HL-60/S4 treated with phorbol 12-myristate 13-acetate at 8.2 ng/mL for 4 days and 3 days (cell line): ENCODE measurements around the gene C11orf86.

Source experiments
- in situ Hi-C: fragments of 300-500 bp; cut with MboI; formaldehyde crosslinking; loops from 2 replicates; pipeline ENCODE4 v1.15.0; 2022; ENCODE audit warnings: low sequenced_read_pairs

The C11orf86 gene

GRCh38 chr11:67022961-67023956, 48.2 kb downstream of the C11orf86 start, which contains the start of gene SYT12:
SYT12 (plus strand) TSS chr11:67023134; CDS start chr11:67030145, 7,011 bp downstream.
- in situ Hi-C loops = no loop called here

DNA sequence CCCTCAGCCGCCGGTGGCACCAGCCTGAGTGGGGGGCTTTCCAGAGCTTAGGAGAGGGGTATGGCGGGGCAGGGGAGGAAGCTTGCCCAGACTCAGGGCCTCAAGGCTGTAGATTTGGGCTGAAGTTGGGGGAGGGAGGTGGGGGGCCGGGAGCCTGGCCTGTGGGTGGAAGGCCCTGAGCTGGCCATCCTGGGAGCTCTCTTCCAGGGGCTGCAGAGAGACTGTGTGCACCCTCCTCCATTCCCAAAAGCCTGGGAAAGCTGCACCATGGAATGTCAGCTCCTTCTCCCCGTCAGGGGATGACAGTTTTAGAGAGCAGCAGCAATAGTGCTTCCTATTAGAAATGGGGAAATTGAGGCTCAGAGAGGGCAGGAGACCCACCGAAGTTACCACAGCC, 48.9 kb downstream of the C11orf86 start:
- in situ Hi-C loops = no loop called here

DNA sequence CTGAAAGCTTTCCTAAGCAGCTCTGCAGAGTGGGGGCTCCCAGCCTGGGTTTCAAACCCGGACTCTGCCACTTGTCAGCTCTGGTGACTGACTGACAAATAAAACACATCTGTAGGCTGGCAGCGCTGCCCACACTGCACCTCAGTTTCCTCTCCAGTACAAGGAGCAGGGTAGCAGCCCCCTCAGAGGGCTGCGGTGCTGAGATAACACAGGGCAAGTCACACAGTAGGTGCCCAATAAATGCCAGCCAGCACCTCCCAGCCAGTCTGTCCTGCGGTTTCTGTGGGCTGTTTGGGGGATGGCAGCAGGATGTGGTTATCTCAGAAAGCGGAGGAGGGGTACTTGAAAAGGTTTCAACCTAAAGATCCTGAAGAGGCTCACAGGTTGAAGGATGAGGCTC, 49.3 kb downstream of the C11orf86 start:
- in situ Hi-C loops = no loop called here

- in situ Hi-C loops = no loop called here
Measured at GRCh38 chr11:67024966-67025365, 49.9 kb downstream of the C11orf86 start.

GRCh38 chr11:67025750-67026149, 50.6 kb downstream of the C11orf86 start:
- in situ Hi-C loops = no loop called here
